GM12872 (cell line): ENCODE data around the gene PTX3.

Experiments
- CTCF ChIP-seq: IDR thresholded peaks from 3 replicates; pipeline ENCODE4 v1.5.1; 2011; ENCODE audit warnings: low read depth, mild to moderate bottlenecking, low read length, moderate library complexity; ENCODE audit not compliant: insufficient read depth

Gene PTX3

GRCh38 chr3:157477441-157477840, 40.8 kb downstream of the PTX3 start:
- no peak for TF ChIP-seq CTCF

GRCh38 chr3:157479464-157480243, 43.0 kb downstream of the PTX3 start:
- TF ChIP-seq CTCF = no peak

GRCh38 chr3:157487339-157487738, 50.7 kb downstream of the PTX3 start:
- no peak for TF ChIP-seq CTCF

- TF ChIP-seq CTCF = no peak
Measured at GRCh38 chr3:157488144-157488543, 51.5 kb downstream of the PTX3 start.

- TF ChIP-seq CTCF = no peak
Measured at GRCh38 chr3:157491136-157491535, 54.5 kb downstream of the PTX3 start.
